GM21367 (cell line): ENCODE results near the gene GABARAP.

Source experiments
- ATAC-seq: cut with Tn5 transposase; IDR thresholded peaks from one replicate; pipeline ENCODE4 v1.9.1; 2021; ENCODE audit not compliant: unreplicated experiment

The GABARAP gene

DNA sequence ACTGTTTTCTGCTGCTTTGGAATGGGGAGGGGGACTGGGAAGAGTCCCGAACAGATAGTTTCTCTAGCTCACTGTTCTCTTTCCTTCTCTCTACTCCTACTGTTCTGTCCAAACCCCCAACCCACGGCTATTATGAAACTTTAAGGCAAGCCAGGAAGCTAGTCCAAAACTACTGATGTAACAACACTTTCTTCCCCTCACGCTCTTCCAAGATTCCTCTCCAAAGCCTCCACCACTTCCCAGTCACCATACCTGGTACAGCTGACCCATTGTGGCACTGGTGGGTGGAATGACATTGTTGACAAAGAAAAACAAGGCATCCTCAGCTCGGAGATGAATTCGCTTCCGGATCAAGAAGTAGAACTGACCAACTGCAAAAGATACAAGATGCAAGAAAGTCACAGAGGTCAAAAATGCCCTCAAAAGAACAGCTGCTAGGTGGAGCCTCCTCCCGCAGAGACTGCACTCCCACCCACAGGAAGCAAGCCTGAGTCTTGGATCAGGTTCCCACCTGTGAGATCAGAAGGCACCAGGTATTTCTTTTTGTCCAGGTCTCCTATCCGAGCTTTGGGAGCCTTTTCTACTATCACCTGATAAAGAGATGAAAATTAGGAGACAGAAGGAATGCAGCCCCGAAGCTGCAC is 1.0 kb downstream of the GABARAP start:
- ATAC-seq, result no peak

DNA sequence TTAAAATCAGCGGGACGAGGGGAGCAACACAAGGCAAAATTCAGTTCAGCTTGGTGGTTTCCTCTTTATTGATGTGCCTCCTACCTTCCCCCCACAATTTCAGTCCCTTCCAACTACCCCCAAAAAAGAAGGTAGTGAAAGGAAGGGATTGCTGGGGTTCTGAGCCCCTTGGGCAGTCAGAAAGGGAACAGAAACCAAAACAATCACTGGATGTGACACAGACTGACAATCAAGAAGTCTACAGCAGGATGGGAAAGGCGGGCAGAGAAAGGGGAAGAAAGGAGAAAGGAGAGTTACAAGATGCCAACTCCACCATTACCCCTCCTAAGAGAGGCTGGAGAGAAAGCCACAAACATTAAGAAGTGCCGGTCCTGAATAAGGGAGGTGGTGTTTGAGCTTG is 1.9 kb downstream of the GABARAP start:
- ATAC-seq, result no peak

DNA sequence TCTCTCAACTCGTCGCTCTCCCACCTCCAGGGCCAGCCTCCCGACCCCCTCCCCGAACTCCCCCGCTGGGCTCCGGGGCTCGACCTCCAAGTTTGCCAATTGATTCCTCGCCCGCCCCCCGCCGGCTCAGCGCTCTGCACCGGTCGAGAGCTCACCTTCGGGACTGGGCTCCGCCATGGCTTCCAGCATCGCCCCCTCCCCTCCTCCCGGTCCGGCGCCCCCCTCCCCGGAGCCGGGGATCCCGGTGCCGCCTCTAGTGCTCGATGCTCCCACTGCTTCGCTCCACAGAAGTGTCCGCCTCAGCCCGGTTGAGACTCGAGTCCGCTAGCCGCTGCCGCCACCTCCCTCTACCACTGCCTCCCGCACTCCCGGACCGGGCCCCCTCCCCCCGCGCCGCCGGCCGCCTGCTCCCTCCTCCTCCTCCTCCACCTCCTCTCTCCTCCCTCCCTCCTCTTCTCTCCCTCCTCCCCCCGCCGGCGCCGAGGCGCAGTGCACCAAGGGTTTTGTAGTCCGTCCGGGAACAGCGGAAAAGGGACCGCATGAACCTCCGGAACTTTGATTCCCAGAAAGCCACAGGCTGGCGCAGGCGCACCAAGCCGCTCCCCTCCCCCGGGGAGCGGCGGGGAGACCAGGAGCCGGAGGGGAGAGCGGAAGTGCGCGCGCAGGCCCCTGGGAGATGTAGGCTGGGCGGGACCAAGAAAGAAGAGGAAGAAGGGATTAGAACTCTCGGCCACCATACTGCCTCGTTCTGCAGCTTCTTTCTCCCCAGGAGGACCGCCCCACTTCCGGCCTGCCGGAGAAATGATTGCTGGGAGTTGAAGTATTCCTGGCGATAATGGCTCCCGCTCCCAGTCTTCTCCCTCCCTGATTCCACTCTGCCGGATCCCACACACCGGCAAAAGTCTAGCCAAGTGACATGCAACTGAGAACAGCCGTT is 2.9 kb downstream of the GABARAP start, which contains the start of gene PHF23:
PHF23 (minus strand) TSS at position 367 of the 937 bp plus-strand sequence; CDS start at position 189, 178 bp downstream.
- ATAC-seq, result peak; percentile 29

DNA sequence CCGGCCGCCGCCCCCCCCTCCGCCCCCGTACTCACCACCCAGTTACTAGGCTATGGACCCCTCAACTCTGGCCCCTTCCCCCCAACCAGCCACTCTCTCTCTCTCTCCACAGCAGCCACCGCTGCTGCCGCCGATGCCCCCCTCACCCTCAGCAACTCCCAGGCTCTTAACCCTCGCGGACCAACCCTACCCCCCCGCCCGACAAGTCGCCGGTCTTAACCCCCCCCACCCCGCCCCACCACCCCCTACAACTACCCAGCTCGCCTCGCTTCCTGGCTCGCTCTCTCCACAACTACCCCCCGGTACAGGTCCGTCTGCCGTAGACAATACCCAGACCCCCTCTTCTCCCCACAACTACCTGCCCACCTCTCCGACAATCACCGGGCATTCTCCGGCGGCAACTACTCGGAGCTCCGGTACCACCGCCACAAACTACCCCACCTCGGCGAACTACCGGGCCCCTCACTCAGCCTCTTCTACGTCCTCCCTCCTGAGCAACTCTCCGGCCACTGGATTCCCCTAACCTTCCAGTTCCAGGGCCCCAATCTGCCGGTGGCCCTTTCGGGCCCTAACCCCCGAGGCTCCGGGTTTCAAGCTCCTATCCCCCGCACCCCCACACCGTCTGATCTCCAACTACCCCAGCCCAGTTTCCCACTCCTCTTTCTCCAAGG is 3.7 kb downstream of the GABARAP start:
- no peak for ATAC-seq

DNA sequence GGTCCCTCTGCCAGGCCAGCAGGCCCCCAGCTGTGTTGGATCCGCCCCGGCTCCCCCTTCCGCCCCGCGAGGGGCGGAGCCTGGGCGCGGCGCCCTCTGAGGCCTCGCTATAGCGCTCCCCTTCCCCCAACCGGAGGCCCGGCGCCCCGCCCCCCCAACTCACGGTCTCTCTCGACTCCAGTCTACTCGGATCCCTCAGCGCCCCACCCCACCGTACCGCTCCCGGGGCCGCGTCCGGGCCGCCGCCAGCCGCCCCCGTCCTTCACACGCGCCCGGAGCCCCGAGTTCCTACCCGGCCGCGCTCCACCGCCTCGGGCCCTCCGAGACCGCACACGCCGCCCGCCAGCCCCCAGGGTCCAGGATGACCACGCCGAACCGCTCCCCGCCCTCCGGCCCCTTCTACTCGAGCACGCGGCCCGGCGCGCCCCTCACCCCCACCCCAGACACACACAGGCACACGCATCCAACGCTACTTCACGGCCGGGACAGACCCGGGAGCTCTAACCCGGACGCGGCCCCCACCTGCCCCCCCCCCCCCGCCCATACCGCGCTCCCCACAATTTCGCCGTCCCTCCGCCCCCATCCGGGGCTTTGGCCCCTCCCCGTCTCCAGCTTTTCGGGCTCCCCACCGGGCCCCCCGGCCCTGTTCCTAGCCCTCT is 4.4 kb downstream of the GABARAP start:
- ATAC-seq, result no peak

GRCh38 chr17:7237266-7237760 is 4.9 kb downstream of the GABARAP start:
- no peak for ATAC-seq

DNA sequence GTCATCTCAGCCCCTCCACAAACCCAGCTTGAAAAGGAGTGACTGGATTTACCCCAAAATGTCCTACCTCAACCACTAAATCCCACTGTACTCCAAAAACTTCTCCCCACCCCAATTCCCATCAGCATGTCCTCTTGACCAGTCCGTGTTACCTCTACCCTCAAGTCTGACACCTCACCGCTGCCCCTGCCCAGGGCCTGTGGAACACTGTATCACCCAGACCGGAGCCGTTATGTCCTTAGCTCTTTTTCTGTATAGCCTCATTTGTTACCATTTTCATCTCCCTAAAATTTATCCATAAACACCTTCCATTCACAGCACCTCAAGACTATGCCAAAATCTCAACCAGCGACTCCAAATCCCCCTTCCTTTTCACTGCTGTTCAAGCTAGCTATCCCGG is 5.4 kb downstream of the GABARAP start:
- no peak for ATAC-seq

DNA sequence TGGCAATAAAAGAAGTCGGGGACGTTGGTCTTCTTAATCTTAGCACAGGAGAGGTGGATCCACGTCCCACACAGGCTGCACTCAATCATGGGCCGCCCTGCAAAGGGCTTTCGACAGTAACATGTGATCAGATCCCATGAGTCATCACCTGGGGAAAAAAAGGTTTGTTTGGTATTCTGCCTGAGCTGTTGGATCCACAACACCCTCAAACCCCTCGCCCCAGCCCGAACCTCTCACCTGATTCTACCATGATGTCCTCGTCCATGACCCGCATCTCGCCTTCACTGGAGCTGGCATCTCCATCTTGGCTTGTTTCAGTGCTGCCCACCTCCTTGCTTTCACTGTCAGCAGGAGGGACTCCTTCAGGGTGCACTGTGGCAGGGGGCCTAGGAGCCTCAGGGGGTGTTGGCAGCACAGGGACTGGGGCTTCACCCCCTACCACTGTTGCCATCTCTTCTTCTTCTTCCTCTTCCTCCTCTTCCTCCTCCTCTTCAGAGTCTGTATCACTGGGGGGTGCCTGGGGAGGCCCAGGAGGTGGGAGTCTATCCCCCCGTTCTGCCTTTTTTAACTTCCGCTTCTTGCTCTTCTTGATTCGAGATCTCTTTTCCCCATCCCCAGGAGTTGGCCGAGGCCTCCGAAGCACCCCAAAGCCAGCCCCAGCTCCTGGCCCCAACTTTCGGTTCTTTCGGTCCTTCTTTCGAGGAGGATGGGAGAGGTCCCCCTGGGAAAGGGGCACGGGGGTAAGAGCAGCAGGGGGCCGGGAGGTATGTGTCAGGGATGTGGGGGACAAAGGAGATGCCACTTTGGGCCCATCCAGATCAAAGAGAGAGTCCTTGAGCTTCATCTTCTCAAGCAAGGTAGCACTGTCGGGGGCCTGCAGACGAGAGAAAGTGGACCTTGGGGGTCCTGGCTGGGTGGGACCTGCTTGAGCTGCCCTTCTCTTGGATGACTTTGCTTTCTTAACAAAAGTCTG is 6.3 kb downstream of the GABARAP start:
- ATAC-seq, result no peak

DNA sequence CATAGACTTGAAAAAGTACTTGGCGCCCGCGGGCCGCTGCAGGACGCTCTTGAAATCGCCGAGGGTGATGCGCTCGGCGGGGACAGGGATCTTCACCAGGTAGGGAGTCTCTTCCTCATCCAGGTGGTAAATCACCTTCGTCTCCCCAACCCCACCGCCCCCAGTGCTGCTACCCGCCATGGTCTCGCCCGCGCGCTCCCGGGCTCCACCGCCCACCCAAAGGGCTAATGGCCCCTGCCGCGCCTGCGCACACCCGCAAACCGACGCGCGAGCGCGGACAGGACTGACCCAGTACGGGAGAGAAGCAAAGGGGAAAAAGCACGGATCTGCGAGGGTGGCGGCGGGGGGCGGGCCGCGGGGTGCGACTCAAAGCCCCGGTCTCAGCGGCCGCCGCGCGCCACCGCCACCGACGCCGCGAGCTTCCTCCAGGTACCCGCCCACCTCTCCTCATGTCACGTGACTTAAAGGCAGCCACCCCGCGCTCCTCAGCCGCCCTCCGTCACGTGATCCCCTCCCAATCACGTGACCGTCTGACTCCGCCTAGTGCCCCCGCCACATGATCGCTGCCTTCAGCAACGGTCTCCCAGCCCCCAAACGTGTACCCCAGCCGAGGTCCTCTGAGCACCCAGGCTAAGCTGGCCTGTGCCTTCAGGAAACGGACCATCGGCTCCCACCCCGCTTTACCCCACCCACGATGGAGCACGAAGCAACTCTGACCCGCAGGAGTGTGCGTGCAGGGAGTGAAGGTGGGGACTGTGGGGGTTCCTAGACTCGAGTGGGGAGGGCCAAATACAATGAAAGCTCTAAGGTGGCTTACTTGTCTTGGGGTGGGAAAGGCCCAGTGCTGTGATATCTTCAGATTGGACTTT is 7.9 kb downstream of the GABARAP start, which contains the start of gene DVL2:
DVL2 (minus strand) TSS at position 435 of the 869 bp plus-strand sequence; CDS start at position 180, 255 bp downstream.
- ATAC-seq, result no peak

DNA sequence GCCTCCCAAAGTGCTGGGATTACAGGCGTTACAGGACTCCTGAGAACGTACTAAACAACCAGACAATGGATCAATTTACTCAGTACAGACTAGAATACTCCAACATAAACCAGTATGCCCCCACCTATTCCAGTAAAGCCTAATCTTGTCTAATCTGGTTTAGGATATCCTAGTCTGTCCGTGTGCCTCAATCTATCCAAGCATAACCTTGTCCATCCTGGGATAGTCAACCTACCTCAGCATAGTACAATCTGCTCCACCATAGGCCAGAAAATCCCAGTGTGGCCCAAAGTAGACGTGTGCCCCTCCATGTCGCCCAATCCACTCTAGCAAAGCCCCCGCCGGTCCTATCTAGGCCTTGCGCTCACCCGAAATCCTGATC is 8.6 kb downstream of the GABARAP start:
- ATAC-seq, result no peak

GRCh38 chr17:7232114-7232513 is 10.1 kb downstream of the GABARAP start:
- ATAC-seq, result no peak

- ATAC-seq, result no peak
These were observed 12.7 kb downstream of the GABARAP start for GRCh38 chr17:7229504-7229903.

- ATAC-seq, result no peak
These were observed 13.3 kb downstream of the GABARAP start for GRCh38 chr17:7228920-7229319.

GRCh38 chr17:7226721-7227710 is 15.2 kb downstream of the GABARAP start:
- ATAC-seq, result no peak

DNA sequence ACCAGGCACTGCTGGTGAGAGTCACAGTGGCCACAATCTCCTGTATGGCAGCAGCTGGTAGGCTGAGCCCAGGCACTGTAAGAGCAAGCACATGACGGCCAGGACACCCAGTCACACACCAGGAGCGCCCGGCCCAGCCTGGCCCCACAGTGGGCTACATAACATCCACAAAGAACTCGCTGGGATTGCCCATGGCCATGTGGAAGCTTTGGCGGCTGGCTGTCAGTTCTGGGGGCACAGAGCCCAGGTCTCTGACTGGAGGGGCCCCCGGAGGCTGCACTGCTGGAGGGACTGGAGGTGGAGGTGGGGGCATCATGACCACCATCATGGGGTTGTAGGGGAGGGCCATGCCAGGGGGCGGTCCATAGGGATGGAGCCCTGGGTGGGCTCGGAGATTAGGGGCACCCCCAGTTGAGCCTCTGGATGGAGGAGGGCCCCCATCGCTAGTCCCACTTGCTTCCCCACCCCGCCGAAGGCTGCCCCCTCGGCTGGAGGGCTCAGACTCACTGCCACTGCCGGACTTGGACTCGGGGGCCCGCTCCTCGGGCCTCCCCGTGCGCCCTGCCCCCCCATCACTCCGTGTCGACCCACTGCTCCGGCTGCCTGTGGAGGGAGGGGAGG is 16.4 kb downstream of the GABARAP start:
- ATAC-seq, result no peak

- no peak for ATAC-seq
These were observed 17.6 kb downstream of the GABARAP start for GRCh38 chr17:7224661-7225111.

GRCh38 chr17:7224110-7224509 is 18.1 kb downstream of the GABARAP start:
- ATAC-seq, result no peak
